CD4-positive, alpha-beta T cell (primary cell): ENCODE data around the gene NEMF. TPM values are rescaled to one million over a fixed set of nuclear protein-coding genes. Genes with fewer than 3 reads are reported as not detected.

Source experiments
- ATAC-seq: fragments of 200-7000 bp; cut with Tn5 transposase; one replicate; pipeline ENCODE4 v1.10.0; 2022; ENCODE audit warnings: mild to moderate bottlenecking; ENCODE audit not compliant: poor library complexity
- CTCF ChIA-PET: fragments of 350-600 bp; sonication (Branson Sonifier 250); formaldehyde crosslinking; loops from one replicate; lab custom pipeline; 2021; ENCODE audit warnings: antibody characterized with exemption, inconsistent platforms; lab: Charles Lee
- POLR2A ChIA-PET: fragments of 350-600 bp; sonication (Branson Sonifier 250); formaldehyde crosslinking; loops from one replicate; lab custom pipeline; 2021; ENCODE audit warnings: antibody characterized with exemption, inconsistent platforms; lab: Charles Lee
- DNase-seq, 14 experiments: peaks; one replicate each; pipeline ENCODE4 v3.0.0-alpha.2; 2013 to 2020; ENCODE audit warnings: mixed read lengths in 2 of 14
- H3K27ac ChIP-seq, 2 donors: one replicate each; pipeline versions ENCODE4 v1.5.1 to v1.7.0; 2013; ENCODE audit warnings: low read length in 2 of 2, low read depth in 1 of 2, mild to moderate bottlenecking in 1 of 2
- H3K27me3 ChIP-seq, 2 experiments: 1 replicate in 1 of 2; 2 replicates in 1 of 2; pipeline versions ENCODE4 v1.6.1 to v1.7.0; 2013; ENCODE audit warnings: low read length in 2 of 2, control low read depth in 1 of 2, mild to moderate bottlenecking in 1 of 2, moderate library complexity in 1 of 2; ENCODE audit not compliant: insufficient read depth in 2 of 2, control insufficient read depth in 1 of 2
- H3K36me3 ChIP-seq: one replicate; pipeline ENCODE4 v1.6.1; 2013; ENCODE audit warnings: low read length, control low read depth; ENCODE audit not compliant: insufficient read depth
- H3K4me1 ChIP-seq: one replicate; pipeline ENCODE4 v1.6.1; 2013; ENCODE audit warnings: low read length, control low read depth; ENCODE audit not compliant: insufficient read depth
- H3K4me3 ChIP-seq: one replicate; pipeline ENCODE4 v1.5.1; 2013; ENCODE audit warnings: mild to moderate bottlenecking, low read length, moderate library complexity
- H3K9me3 ChIP-seq, 2 experiments: 1 replicate in 1 of 2; 2 replicates in 1 of 2; pipeline versions ENCODE4 v1.6.1 to v1.7.0; 2013; ENCODE audit warnings: low read length in 2 of 2, mild to moderate bottlenecking in 2 of 2, control low read depth in 1 of 2, moderate library complexity in 1 of 2; ENCODE audit not compliant: control insufficient read depth in 1 of 2, insufficient read depth in 1 of 2
- H3K27ac Mint-ChIP-seq: one replicate; pipeline ENCODE4 v1.8.0; 2020; ENCODE audit warnings: mixed read lengths
- H3K27me3 Mint-ChIP-seq: one replicate; pipeline ENCODE4 v1.8.0; 2021; ENCODE audit warnings: mixed read lengths
- H3K36me3 Mint-ChIP-seq: one replicate; pipeline ENCODE4 v1.8.0; 2021; ENCODE audit warnings: low read depth, mixed read lengths
- H3K4me1 Mint-ChIP-seq: one replicate; pipeline ENCODE4 v1.8.0; 2021; ENCODE audit warnings: low read depth, mixed read lengths
- H3K4me3 Mint-ChIP-seq: one replicate; pipeline ENCODE4 v1.8.0; 2020; ENCODE audit warnings: mild to moderate bottlenecking, mixed read lengths
- H3K9me3 Mint-ChIP-seq: one replicate; pipeline ENCODE4 v1.8.0; 2020; ENCODE audit warnings: mixed read lengths
- intact Hi-C, 2 experiments: fragments of 100-400 bp; cut with DNase I in 1 of 2; cut with micrococcal nuclease in 1 of 2; formaldehyde crosslinking; loops; one replicate each; pipeline versions ENCODE4 v1.15.1 to v1.9.0; 2023 to 2025; cut with DNase I, micrococcal nuclease
- total RNA-seq, 174 experiments: library from RNA in 2 of 174; stranded (reverse) in 2 of 174; gene quantifications; one replicate each; pipeline ENCODE4 v1.2.3 and lab custom pipeline; 2021 to 2026
- TF ChIP-seq, protein P1 (sequence below): fragments of 200-600 bp; IDR thresholded peaks from one replicate; pipeline ENCODE4 v1.8.0; 2022; ENCODE audit warnings: antibody characterized with exemption, mild to moderate bottlenecking

The NEMF gene
- total RNA-seq, 2 experiments from 2014 or later, result 96.0 to 97.7 TPM

DNA sequence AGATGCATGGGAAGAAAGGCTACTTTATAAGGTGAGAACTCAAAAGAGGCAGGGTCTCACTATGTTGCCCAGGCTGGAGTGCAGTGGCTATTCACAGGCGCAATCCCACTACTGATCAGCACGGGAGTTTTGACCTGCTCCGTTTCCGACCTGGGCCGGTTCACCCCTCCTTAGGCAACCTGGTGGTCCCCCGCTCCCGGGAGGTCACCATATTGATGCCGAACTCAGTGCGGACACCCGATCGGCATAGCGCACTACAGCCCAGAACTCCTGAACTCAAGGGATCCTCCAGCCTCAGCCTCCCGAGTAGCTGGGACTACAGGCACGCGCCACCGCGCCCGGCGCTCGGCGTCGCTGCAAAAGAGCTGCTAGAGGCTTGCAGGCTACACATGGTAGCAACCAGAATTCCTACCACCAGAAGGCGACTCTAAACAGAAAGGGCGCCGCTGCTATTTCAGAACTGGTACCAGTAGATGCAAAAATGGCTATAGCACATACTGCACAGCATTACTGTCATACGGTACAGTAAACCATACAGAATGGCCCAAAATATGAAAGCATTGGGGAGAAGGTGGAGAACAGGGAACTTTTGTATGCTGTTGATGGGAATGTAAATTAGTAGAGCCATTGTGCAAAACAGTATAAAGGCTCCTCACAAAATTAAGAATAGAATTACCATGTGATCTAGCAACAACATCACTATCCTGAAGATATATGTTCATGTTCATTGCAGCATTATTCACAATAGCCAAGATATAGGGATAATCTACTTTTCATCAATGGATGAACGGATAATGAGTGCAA lies 1.2 kb upstream of the NEMF start:
- Histone ChIP-seq H3K27ac (no peak overlapping the region), H3K9me3 (no peaks in the 10 kb centered on the region), H3K36me3 (peaks cover 21% of the 10 kb centered on the region), H3K4me1 (peaks cover 17% of the 10 kb centered on the region), H3K4me3 (peak overlapping the region; percentile 97), H3K27me3 (no peaks in the 10 kb centered on the region)
- CTCF ChIA-PET, result interaction anchor here (0.5 to 7.2 kb wide), 20 partner anchors 8 to 263 kb away, joined by 3 to 121 read pairs (median 5); partner anchors contain the start of genes KLHDC2 and VCPKMT
- intact Hi-C loops, result loop anchor here (1.0 to 5.0 kb wide), 5 partner anchors 9 to 679 kb away; partner anchors contain the start of genes KLHDC2 (in 1 of the 2) and MAP4K5 (in 1 of the 2)
- peaks cover 37% of the 10 kb centered on the region for H3K36me3 Mint-ChIP-seq
- H3K9me3 Mint-ChIP-seq, result no peaks in the 10 kb centered on the region
- POLR2A ChIA-PET, result interaction anchor here (1.0 to 4.3 kb wide), 12 partner anchors 9 to 263 kb away, joined by 3 to 220 read pairs (median 25); partner anchors contain the start of genes DNAAF2, KLHDC2, MGAT2 and POLE2
- DNase-seq (peak; percentile 58 to 89 (median 68)), ATAC-seq (peak; percentile 71)
- peak overlapping the region; percentile 99 for H3K4me3 Mint-ChIP-seq
- H3K27me3 Mint-ChIP-seq, result no peaks in the 10 kb centered on the region
- TF ChIP-seq, protein P1, sequence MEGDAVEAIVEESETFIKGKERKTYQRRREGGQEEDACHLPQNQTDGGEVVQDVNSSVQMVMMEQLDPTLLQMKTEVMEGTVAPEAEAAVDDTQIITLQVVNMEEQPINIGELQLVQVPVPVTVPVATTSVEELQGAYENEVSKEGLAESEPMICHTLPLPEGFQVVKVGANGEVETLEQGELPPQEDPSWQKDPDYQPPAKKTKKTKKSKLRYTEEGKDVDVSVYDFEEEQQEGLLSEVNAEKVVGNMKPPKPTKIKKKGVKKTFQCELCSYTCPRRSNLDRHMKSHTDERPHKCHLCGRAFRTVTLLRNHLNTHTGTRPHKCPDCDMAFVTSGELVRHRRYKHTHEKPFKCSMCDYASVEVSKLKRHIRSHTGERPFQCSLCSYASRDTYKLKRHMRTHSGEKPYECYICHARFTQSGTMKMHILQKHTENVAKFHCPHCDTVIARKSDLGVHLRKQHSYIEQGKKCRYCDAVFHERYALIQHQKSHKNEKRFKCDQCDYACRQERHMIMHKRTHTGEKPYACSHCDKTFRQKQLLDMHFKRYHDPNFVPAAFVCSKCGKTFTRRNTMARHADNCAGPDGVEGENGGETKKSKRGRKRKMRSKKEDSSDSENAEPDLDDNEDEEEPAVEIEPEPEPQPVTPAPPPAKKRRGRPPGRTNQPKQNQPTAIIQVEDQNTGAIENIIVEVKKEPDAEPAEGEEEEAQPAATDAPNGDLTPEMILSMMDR, result peak; percentile 41
- peaks cover 46% of the 10 kb centered on the region for H3K4me1 Mint-ChIP-seq
- H3K27ac Mint-ChIP-seq, result peak overlapping the region; percentile 91

DNA sequence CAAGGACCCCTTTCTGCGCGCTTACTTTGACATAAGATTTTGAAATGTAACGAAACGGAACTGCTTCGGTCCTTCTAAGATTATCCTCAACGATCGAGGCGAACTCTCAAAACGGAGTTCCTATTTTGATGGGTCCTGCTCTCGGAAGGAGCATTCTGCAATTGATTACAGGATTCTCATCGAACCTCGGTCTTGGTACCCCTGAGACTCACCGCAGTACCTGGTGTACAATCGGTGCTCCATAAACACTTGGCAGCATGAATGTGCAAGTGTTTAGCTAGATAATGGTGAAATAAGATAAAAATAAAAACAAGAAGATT lies 530 bp upstream of the NEMF start:
- Mint-ChIP-seq H3K27ac (peak overlapping the region; percentile 91), H3K36me3 (peaks cover 38% of the 10 kb centered on the region), H3K27me3 (no peaks in the 10 kb centered on the region), H3K4me3 (peak overlapping the region; percentile 99), H3K4me1 (peaks cover 46% of the 10 kb centered on the region), H3K9me3 (no peaks in the 10 kb centered on the region)
- intact Hi-C loops, result loop anchor here (1.0 to 5.0 kb wide), 5 partner anchors 9 to 679 kb away; partner anchors contain the start of genes KLHDC2 (in 1 of the 2) and MAP4K5 (in 1 of the 2)
- Histone ChIP-seq H3K4me1 (peaks cover 17% of the 10 kb centered on the region), H3K36me3 (peaks cover 23% of the 10 kb centered on the region), H3K4me3 (peak overlapping the region; percentile 97), H3K9me3 (no peaks in the 10 kb centered on the region), H3K27me3 (no peaks in the 10 kb centered on the region), H3K27ac (peak overlapping the region; percentile 64 to 80)
- no peak for DNase-seq
- ChIA-PET CTCF (interaction anchor here (0.5 to 7.2 kb wide), 29 partner anchors 9 to 282 kb away, joined by 3 to 121 read pairs (median 5); partner anchors contain the start of genes DNAAF2, KLHDC2 and VCPKMT), POLR2A (interaction anchor here (0.7 to 4.3 kb wide), 27 partner anchors 10 to 978 kb away, joined by 3 to 220 read pairs (median 7); partner anchors contain the start of genes DNAAF2, KLHDC1, KLHDC2 and MGAT2)
- TF ChIP-seq, protein P1, result no peak
- ATAC-seq, result peak; percentile 11

DNA sequence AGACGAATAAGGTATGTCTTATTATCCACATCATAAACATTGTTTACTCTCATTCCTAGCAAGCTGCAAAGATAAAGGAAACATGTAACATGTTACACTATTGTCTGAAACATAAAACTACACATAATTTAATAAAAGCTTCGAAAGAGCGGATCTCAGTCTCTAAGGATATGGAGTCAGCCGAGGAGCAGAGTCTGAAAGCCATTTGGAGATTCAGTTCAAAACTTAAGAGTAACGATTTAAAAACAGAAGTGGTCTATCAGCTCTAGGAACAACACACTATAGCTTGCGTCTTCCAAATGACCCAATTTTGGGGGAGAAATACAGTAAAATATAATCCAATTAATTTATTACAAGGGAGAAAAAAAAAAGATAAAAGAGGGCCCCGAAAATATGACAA lies 775 bp downstream of the NEMF start:
- Mint-ChIP-seq H3K4me3 (peak overlapping the region; percentile 99), H3K4me1 (peaks cover 46% of the 10 kb centered on the region)

More for the DNA sequence above, 775 bp downstream of the NEMF start:
- ChIA-PET CTCF (interaction anchor here (0.7 to 7.2 kb wide), 16 partner anchors 9 to 373 kb away, joined by 3 to 121 read pairs (median 4); partner anchors contain the start of genes DNAAF2, RPS29 and VCPKMT), POLR2A (interaction anchor here (0.6 to 4.3 kb wide), 34 partner anchors 11 to 979 kb away, joined by 3 to 220 read pairs (median 6); partner anchors contain the start of genes ARF6, DMAC2L, DNAAF2 and KLHDC1)
- H3K36me3 Mint-ChIP-seq, result peaks cover 43% of the 10 kb centered on the region
- Histone ChIP-seq H3K4me1 (peaks cover 17% of the 10 kb centered on the region), H3K27me3 (no peaks in the 10 kb centered on the region), H3K4me3 (peak overlapping the region; percentile 97), H3K36me3 (peaks cover 31% of the 10 kb centered on the region), H3K9me3 (no peaks in the 10 kb centered on the region), H3K27ac (peak overlapping the region; percentile 64 to 80)
- no peaks in the 10 kb centered on the region for H3K27me3 Mint-ChIP-seq
- DNase-seq (no peak), ATAC-seq (no peak)
- H3K9me3 Mint-ChIP-seq, result no peaks in the 10 kb centered on the region
- H3K27ac Mint-ChIP-seq, result peak overlapping the region; percentile 91
- TF ChIP-seq, protein P1, result no peak
- intact Hi-C loops, result loop anchor here (2.0 to 5.0 kb wide), 4 partner anchors 85 to 680 kb away; partner anchors contain the start of genes DNAAF2 (in 1 of the 2), KLHDC2 (in 1 of the 2) and MAP4K5 (in 1 of the 2)
